T-helper 2 cell treated with Interferon-gamma antibody and Interleukin-4, amounts not matched to agents 5 μg/mL and 100 μg/mL, for 36 hours (primary cell): ENCODE results near the gene GABPB1.
"Not testable (repeated sequence)": the region's sequence is repeated elsewhere in the genome, so short reads cannot be mapped to it uniquely, and the experiment has no call there.

Experiments
- DNase-seq: peaks from one replicate; pipeline ENCODE4 v3.0.0; 2021; ENCODE audit warnings: low spot score
- H3K27ac Mint-ChIP-seq: one replicate; pipeline ENCODE4 v1.8.0; 2021; ENCODE audit warnings: mild to moderate bottlenecking, mixed read lengths
- H3K27me3 Mint-ChIP-seq: one replicate; pipeline ENCODE4 v1.8.0; 2021; ENCODE audit warnings: low read depth, mixed read lengths
- H3K36me3 Mint-ChIP-seq: one replicate; pipeline ENCODE4 v1.8.0; 2021; ENCODE audit warnings: low read depth, mixed read lengths
- H3K4me1 Mint-ChIP-seq: one replicate; pipeline ENCODE4 v1.8.0; 2021; ENCODE audit warnings: low read depth, mixed read lengths
- H3K4me3 Mint-ChIP-seq: one replicate; pipeline ENCODE4 v1.8.0; 2022; ENCODE audit warnings: mild to moderate bottlenecking, moderate library complexity, mixed read lengths
- H3K9me3 Mint-ChIP-seq: one replicate; pipeline ENCODE4 v1.8.0; 2021; ENCODE audit warnings: mixed read lengths

GABPB1 gene

DNA sequence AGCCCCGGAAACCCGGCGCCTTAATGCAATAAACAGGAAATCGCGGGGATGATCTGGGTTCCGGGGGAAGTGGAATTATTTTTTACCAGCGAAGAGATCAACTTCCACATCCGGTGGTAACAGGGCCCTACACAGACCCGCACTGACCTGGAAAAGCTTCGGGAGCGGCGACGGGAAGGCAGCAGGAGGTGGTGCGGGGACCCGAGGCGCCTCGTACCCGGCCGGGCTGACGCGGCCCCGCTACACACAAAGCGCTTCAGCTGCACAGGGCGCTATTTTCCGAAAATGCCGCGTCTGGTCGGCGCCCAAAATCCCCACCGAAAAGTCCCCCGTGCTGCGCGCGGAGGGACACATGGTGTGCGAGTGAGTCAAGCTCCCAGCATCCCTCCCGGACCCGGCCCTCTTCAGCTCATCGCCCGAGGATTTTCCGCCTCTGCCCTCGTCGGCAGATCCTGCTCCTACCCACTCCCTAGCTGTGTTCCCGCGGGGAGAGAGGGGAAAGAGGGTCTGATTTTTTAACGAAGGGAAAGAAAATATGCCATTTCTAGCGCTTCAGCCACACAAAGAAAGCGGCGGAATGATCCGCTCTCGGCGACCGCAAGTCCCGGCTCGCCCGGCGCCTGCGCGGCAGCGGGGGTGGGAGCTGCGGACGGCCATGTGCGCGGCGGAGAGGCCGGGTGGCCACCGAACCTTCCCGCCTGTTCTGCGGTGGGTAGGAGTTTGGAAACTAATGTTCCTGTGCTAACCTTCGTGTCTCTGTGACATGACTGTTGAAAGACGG, at the start of gene GABPB1:
GABPB1 (minus strand) TSS at position 361 of the 781 bp plus-strand sequence. CDS start 45,400 bp downstream, outside the sequence.
- H3K4me3 Mint-ChIP-seq, result peak within 1 kb of the TSS; percentile 85
- peaks cover 2% of the 10 kb centered on the region for H3K27me3 Mint-ChIP-seq
- DNase-seq, result peak; percentile 93
- peak within 1 kb of the TSS; percentile 99 for H3K27ac Mint-ChIP-seq
- H3K36me3 Mint-ChIP-seq, result peaks cover 58% of the 10 kb centered on the region
- H3K4me1 Mint-ChIP-seq, result peaks cover 42% of the 10 kb centered on the region
- no peaks in the 10 kb centered on the region for H3K9me3 Mint-ChIP-seq

DNA sequence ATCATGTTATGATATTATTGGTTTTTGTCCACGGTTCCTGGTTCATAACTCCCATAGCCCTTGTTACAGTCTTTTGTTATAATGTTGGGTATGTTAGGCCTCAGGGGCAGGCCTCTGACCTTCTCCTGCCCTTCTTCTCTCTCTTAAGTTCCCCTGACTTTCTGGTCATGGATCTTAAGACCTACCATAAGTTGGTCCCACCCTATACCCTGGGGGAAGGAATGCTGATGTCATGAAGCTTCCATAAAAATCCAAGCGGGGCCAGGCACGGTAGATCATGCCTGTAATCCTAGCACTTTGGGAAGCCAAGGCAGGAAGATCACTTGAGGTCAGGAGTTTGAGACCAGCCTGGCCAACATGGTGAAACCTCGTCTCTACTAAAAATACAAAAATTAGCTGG, 36.6 kb upstream of the GABPB1 start:
- H3K9me3 Mint-ChIP-seq, H3K4me3 Mint-ChIP-seq, H3K36me3 Mint-ChIP-seq, DNase-seq, H3K27me3 Mint-ChIP-seq, H3K27ac Mint-ChIP-seq, H3K4me1 Mint-ChIP-seq: not testable (repeated sequence)

DNA sequence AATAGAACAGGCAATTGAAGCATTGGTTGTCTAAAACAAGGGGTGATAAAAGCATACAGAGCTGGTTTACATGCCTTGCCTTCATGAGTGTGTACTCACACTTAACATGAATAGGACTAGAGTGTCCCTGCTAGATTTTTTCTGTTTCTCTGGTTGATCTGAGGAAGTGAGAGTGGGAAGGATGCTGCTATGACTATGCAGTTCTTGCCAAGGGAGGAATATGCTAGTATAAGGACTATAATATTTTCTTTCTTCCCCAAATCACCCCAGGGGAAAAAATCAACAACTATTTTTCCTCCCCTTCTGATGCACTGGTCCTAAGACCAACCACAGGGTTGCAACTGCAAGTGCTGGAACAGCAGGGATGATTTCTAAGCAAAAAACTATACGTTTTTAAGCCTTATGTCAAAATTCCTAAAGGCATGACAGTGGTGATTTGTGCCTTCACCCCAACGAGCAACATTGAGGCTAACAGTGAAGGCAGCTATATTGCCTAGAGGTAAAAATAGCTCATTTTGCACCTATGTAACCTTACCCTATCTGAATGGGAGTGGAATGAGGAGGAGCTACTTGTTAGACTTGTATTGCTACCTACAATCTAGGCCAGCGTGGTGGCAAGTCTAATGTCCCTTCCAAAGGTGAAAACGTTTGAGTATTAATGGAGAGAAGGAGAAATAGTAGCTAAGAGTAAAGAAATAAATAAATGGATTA, 35.7 kb upstream of the GABPB1 start:
- no peaks in the 10 kb centered on the region for H3K27me3 Mint-ChIP-seq
- no peak overlapping the region for H3K4me3 Mint-ChIP-seq
- peaks cover 5% of the 10 kb centered on the region for H3K4me1 Mint-ChIP-seq
- H3K9me3 Mint-ChIP-seq, result no peaks in the 10 kb centered on the region
- DNase-seq, result no peak
- no peak overlapping the region for H3K27ac Mint-ChIP-seq
- no peaks in the 10 kb centered on the region for H3K36me3 Mint-ChIP-seq

DNA sequence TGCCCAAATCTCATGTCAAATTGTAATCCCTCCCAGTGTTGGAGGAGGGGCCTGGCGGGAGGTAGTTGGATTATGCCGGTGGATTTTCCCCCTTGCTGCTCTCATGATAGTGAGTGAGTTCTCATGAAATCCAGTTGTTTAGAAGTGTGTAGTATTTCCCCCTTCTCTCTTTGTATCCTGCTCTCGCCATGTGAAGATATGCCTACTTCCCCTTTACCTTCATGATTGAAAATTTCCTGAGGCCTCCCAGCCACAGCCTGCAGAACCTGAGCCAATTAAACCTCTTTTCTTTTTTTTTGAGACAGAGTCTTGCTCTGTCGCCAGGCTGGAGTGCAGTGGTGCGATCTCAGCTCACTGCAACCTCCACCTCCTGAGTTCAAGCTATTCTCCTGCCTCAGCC, 27.4 kb upstream of the GABPB1 start:
- H3K27me3 Mint-ChIP-seq, H3K4me3 Mint-ChIP-seq, H3K9me3 Mint-ChIP-seq, H3K4me1 Mint-ChIP-seq, H3K36me3 Mint-ChIP-seq, H3K27ac Mint-ChIP-seq, DNase-seq: not testable (repeated sequence)

DNA sequence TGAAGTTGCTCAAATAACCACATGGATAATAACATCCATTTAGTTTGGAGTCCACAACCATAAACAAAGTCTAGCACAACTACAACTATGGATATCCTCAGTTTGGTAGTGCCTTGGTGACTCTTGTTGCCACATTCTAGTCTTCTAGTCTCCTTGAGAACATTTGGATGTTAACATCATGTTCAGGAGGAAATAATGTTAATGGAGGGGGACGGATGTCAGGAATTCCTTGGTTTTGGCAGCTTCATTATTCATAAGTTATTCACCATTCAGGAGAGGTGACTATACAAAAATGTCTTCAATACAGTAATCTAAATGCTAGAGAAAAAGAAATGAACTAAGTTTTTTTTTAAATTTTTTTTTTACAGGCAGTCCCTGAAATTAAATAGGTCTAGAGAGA, 26.4 kb upstream of the GABPB1 start:
- peaks cover 11% of the 10 kb centered on the region for H3K4me1 Mint-ChIP-seq
- H3K9me3 Mint-ChIP-seq, result no peaks in the 10 kb centered on the region
- H3K36me3 Mint-ChIP-seq, result no peaks in the 10 kb centered on the region
- no peak overlapping the region for H3K27ac Mint-ChIP-seq
- no peak for DNase-seq
- no peak overlapping the region for H3K4me3 Mint-ChIP-seq
- no peaks in the 10 kb centered on the region for H3K27me3 Mint-ChIP-seq

DNA sequence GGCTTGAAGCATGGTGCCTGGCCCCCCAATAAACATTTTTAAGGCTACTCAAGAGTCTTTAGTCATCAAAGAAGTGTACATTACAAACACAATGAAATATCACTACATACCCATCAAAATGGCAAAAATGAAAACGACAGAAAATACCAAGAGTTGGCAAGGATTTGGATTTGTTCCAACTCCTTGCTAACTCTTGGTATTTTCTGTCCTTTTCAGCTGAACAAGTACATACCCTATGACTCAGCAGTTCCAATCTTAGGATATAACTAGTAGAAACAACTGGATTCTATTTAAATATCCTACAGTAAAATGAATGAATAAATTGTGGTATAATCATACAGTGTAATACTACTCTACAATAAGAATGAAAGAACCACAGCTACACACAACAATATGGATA, 25.1 kb upstream of the GABPB1 start:
- Mint-ChIP-seq H3K9me3 (no peaks in the 10 kb centered on the region), H3K27ac (no peak overlapping the region), H3K4me1 (peaks cover 11% of the 10 kb centered on the region), H3K36me3 (no peaks in the 10 kb centered on the region), H3K27me3 (no peaks in the 10 kb centered on the region), H3K4me3 (no peak overlapping the region)
- DNase-seq, result no peak

DNA sequence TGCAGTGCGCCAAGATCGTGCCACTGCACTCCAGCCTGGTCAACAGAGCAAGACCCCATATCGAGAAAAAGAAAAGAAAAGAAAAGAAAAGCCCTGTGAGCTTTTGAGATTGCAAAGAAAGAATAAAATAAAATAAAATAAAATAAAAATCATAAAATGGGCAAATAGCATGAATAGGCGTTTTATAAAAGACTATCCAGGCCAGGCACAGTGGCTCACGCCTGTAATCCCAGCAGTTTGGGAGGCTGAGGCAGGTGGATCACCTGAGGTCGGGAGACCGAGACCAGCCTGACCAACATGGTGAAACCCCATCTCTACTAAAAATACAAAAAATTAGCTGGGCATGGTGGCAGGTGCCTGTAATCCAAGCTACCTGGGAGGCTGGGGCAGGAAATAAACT, 24.4 kb upstream of the GABPB1 start:
- H3K4me3 Mint-ChIP-seq, H3K36me3 Mint-ChIP-seq, H3K27me3 Mint-ChIP-seq, H3K9me3 Mint-ChIP-seq, H3K27ac Mint-ChIP-seq, DNase-seq: not testable (repeated sequence)
- peaks cover 11% of the 10 kb centered on the region for H3K4me1 Mint-ChIP-seq

DNA sequence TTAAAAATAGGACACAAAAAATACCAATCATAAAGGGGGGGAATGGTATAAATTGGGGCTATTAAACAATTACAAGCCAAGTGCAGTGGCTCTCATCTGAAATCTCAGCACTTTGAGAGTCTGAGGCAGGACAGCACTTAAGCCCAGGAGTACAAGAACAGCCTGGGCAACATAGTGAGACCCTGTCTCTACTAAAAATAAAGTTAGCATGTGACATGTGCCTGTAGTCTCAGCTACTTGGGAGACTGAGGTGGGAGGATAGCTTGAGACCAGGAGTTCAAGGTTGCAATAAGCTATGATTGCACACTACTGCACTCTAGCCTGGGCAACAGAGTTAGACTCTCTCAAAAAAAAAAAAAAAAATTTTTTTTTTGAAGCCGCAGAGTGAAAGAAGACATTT, 23.8 kb upstream of the GABPB1 start:
- Mint-ChIP-seq H3K27me3 (no peaks in the 10 kb centered on the region), H3K9me3 (no peaks in the 10 kb centered on the region), H3K27ac (peak overlapping the region; percentile 87), H3K4me1 (peaks cover 11% of the 10 kb centered on the region), H3K36me3 (no peaks in the 10 kb centered on the region), H3K4me3 (no peak overlapping the region)
- no peak for DNase-seq

DNA sequence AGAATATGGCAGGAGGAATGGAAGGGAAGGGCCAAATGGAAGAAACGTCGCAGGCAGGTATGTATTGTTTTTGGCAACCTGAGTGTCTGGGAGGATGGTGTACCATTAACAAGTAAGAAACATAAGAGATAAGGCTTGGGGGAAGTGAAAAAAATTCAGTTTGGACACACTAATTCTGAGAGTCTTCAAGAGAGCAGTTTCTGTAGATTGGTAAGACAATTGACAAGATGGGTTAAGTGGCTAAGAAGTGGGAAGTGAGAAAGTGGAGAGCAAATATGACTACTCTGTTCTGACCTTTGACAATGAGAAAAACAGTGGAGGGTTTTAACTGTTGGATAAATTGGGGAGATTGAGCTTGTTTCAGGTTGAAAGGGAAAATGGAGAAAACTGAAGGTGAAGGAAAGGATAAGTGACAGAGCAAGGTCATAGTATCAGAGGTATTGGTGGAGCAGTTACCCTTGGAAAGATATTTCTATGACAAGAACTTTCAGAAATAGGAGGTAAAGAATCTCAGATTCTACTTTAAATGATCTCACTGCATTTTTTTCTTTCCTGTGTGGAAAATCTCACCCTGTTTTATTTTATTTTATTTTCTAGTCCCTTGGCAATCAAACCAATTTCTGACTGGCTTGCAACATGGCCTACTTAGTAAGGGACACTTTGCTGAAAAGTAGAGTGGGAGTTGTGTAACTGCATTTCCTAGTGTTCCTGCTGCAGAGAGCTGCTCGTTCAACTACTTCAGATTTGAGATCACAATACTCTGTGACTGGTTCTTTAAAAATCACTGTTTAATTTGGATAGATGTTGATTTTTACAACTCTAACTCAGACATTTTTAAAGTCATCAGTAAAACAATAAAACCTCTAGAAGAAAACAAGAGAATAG, 23.1 kb upstream of the GABPB1 start:
- Mint-ChIP-seq H3K36me3 (no peaks in the 10 kb centered on the region), H3K4me1 (peaks cover 11% of the 10 kb centered on the region), H3K27me3 (no peaks in the 10 kb centered on the region), H3K9me3 (no peaks in the 10 kb centered on the region), H3K27ac (peak overlapping the region; percentile 87), H3K4me3 (peak overlapping the region; percentile 20)
- DNase-seq, result peak; percentile 23

DNA sequence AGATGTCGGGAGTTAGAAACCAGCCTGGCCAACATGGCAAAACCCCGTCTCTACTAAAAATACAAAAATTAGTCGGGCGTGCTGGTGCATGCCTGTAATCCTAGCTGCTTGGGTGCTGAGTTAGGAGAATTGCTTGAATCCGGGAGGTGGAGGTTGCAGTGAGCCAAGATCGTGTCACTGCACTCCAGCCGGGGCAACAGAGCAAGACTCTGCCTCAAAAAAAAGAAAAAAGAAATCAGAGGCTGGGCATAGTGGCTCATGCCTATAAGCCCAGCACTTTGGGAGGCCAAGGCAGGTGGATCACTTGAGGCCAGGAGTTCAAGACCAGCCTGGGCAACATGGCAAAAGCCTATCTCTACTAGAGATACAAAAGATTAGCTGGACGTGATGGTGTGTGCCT, 14.6 kb upstream of the GABPB1 start:
- not testable (repeated sequence) for H3K9me3 Mint-ChIP-seq, H3K4me3 Mint-ChIP-seq, DNase-seq, H3K4me1 Mint-ChIP-seq, H3K27me3 Mint-ChIP-seq, H3K27ac Mint-ChIP-seq
- H3K36me3 Mint-ChIP-seq, result peaks cover 10% of the 10 kb centered on the region

DNA sequence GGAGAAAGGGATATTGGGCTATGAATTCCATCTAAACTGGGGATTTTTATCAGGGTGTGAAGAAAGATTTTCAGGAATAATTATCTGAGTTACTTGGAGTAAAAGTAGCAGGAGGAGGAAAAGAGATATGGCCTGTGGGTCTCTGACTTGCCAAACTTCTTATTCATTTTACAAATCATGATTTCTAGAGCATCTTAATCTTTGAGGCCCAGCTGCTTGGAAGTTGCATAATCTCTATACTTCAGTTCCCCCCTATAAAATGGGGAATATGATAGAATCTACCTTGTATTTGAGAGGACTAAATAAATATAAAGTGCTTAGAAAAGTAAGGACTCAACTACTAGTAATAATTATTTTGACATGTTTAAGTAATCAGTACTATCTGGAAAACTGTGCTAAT, 11.0 kb upstream of the GABPB1 start:
- DNase-seq, result no peak
- no peaks in the 10 kb centered on the region for H3K9me3 Mint-ChIP-seq
- H3K4me1 Mint-ChIP-seq, result peaks cover 11% of the 10 kb centered on the region
- no peak overlapping the region for H3K27ac Mint-ChIP-seq
- peaks cover 32% of the 10 kb centered on the region for H3K36me3 Mint-ChIP-seq
- no peaks in the 10 kb centered on the region for H3K27me3 Mint-ChIP-seq
- no peak overlapping the region for H3K4me3 Mint-ChIP-seq

DNA sequence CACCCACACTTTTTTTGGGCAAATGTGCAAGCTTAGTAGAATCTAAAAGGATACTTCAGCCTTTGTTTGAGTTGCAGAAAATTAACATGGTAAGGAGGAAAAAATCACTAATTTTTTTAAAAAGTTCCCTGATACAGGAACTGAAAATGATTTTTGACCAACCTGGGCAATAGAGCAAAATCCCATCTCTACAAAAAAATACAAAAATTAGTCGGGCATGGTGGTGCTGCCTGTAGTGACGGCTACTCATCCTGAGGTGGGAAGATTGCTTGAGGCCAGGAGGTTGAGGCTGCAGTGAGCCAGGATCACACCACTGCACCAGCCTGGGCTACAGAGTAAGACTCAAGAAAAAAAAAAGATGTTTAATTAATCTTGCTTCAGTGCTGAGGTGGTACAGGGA, 10.6 kb upstream of the GABPB1 start:
- no peaks in the 10 kb centered on the region for H3K27me3 Mint-ChIP-seq
- no peak overlapping the region for H3K27ac Mint-ChIP-seq
- H3K4me3 Mint-ChIP-seq, result no peak overlapping the region
- H3K36me3 Mint-ChIP-seq, result peaks cover 35% of the 10 kb centered on the region
- peaks cover 13% of the 10 kb centered on the region for H3K4me1 Mint-ChIP-seq
- no peak for DNase-seq
- H3K9me3 Mint-ChIP-seq, result no peaks in the 10 kb centered on the region

DNA sequence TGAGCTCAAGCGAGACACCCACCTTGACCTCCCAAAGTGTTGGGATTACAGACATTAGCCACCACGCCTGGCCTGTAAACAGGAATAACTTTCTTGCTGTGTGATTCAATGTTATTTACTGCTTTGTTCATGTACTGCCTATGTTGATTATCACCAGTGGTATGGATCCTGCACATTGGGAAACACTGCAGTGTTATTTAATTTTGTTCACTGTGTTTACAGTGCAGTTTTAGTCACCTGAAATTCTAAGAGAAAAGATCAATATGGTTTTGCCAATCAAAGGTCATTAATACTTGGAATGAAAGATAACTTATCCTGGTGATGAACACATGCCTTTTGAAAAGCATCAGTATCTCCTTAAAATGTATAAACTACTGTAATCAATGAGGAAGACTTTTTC, 8.6 kb upstream of the GABPB1 start:
- Mint-ChIP-seq H3K27ac (no peak overlapping the region), H3K36me3 (peaks cover 46% of the 10 kb centered on the region), H3K27me3 (no peaks in the 10 kb centered on the region)

DNA sequence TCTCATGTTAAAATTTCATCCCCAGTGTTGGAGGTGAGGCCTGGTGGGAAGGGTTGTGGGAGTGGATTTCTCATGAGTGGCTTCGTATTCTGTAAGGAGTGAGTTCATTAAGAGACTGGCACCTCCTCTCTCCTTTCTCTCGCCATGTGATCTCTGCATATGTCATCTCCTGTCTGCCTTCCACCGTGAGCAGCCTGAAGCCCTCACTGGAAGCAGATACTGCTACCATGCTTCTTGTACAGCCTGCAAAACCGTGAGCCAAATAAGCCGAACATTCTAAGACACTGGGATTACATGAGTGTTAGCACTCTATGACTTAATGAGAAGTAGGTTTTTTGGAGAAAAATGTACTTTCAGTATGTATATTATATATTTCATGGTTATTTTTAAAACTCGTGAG, 6.8 kb upstream of the GABPB1 start:
- Mint-ChIP-seq H3K27ac (peak overlapping the region; percentile 7), H3K9me3 (no peaks in the 10 kb centered on the region), H3K4me3 (no peak overlapping the region), H3K36me3 (peaks cover 56% of the 10 kb centered on the region), H3K27me3 (no peaks in the 10 kb centered on the region), H3K4me1 (peaks cover 28% of the 10 kb centered on the region)
- DNase-seq, result no peak

More for the DNA sequence above, 8.6 kb upstream of the GABPB1 start:
- Mint-ChIP-seq H3K9me3 (no peaks in the 10 kb centered on the region), H3K4me3 (no peak overlapping the region), H3K4me1 (peaks cover 21% of the 10 kb centered on the region)
- no peak for DNase-seq
